ENCODE measurements around the gene RAB19.

Gene RAB19

DNA sequence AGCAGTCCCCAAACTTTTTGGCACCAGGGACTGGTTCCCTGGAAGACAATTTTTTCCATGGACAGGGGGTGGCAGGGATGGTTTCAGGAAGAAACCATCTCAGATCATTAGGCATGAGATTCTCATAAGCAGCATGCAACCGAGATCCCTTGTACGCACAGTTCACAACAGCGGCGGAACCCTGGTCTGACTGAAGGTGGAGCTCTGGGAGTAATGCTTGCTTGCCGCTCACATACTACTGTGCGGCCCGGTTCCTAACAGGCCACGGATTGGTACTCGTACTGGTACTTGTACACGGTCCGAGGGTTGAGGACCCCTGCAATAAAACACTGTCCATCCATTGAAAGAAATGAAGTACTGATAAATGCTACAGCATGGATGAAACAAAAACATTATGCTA lies 42.6 kb downstream of the RAB19 start:
- Histone ChIP-seq H3K9me3 (replicated peaks; ENCODE audit: insufficient read depth, low read length) (no peaks in the 10 kb centered on the region), H3K9me2 (replicated peaks; ENCODE audit: insufficient read depth, low read length) (no peaks in the 10 kb centered on the region), H3K4me1 (ENCODE audit: low read length) (no peaks in the 10 kb centered on the region), H3K79me2 (ENCODE audit: low read length) (no peaks in the 10 kb centered on the region), H3F3A (ENCODE audit: insufficient read depth, low read length) (no peaks in the 10 kb centered on the region), H3K4me3 (ENCODE audit: low read length) (no peak overlapping the region), H3K9ac (ENCODE audit: low read length) (no peak overlapping the region), H2AFZ (ENCODE audit: low read length) (no peak overlapping the region), H3K27ac (ENCODE audit: low read length) (no peak overlapping the region), H3K36me3 (replicated peaks; ENCODE audit: insufficient read depth, low read length) (no peaks in the 10 kb centered on the region), H4K20me1 (ENCODE audit: insufficient read depth, low read length) (no peaks in the 10 kb centered on the region), H3K27me3 (replicated peaks; ENCODE audit: insufficient read depth, low read length) (no peaks in the 10 kb centered on the region), H3K4me2 (ENCODE audit: low read depth, low read length) (no peak overlapping the region)
- TF ChIP-seq EZH2 (optimal IDR thresholded peaks at IDR 0.05; ENCODE audit: low read depth, low read length) (no peak), EZH2phosphoT487 (IDR thresholded peaks at IDR 0.05; ENCODE audit: low read length) (no peak)
- TF ChIP-seq, protein P1, sequence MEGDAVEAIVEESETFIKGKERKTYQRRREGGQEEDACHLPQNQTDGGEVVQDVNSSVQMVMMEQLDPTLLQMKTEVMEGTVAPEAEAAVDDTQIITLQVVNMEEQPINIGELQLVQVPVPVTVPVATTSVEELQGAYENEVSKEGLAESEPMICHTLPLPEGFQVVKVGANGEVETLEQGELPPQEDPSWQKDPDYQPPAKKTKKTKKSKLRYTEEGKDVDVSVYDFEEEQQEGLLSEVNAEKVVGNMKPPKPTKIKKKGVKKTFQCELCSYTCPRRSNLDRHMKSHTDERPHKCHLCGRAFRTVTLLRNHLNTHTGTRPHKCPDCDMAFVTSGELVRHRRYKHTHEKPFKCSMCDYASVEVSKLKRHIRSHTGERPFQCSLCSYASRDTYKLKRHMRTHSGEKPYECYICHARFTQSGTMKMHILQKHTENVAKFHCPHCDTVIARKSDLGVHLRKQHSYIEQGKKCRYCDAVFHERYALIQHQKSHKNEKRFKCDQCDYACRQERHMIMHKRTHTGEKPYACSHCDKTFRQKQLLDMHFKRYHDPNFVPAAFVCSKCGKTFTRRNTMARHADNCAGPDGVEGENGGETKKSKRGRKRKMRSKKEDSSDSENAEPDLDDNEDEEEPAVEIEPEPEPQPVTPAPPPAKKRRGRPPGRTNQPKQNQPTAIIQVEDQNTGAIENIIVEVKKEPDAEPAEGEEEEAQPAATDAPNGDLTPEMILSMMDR (IDR thresholded peaks at IDR 0.05; ENCODE audit: low read length): no peak
- no peak for DNase-seq

DNA sequence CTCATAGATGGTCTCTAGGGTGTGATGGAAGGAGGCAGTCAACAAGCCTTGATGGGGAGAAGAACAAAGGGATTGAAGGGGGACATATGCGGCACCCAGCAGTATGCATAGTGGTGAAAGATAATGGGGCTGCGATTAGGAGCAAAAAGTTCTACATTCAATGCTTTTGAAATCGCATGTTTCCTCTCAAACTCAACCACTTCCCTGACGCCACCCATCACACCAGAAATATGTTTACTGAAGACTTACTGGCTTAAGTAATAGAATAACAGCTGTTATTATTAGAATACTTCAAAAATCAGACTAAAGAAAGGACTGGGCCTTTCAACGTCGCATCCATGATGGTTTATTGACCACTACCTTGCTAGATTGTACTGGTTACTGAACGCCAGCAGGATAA lies 44.0 kb downstream of the RAB19 start:
- Histone ChIP-seq H4K20me1 (ENCODE audit: insufficient read depth, low read length) (no peaks in the 10 kb centered on the region), H2AFZ (ENCODE audit: low read length) (no peak overlapping the region), H3K27me3 (replicated peaks; ENCODE audit: insufficient read depth, low read length) (no peaks in the 10 kb centered on the region), H3K27ac (ENCODE audit: low read length) (no peak overlapping the region), H3K36me3 (replicated peaks; ENCODE audit: insufficient read depth, low read length) (no peaks in the 10 kb centered on the region), H3K9me2 (replicated peaks; ENCODE audit: insufficient read depth, low read length) (no peaks in the 10 kb centered on the region), H3K4me3 (ENCODE audit: low read length) (no peak overlapping the region), H3K79me2 (ENCODE audit: low read length) (no peaks in the 10 kb centered on the region), H3K4me1 (ENCODE audit: low read length) (no peaks in the 10 kb centered on the region), H3F3A (ENCODE audit: insufficient read depth, low read length) (no peaks in the 10 kb centered on the region), H3K9me3 (replicated peaks; ENCODE audit: insufficient read depth, low read length) (no peaks in the 10 kb centered on the region), H3K9ac (ENCODE audit: low read length) (no peak overlapping the region), H3K4me2 (ENCODE audit: low read depth, low read length) (no peak overlapping the region)
- no peak for TF ChIP-seq EZH2 (optimal IDR thresholded peaks at IDR 0.05; ENCODE audit: low read depth, low read length)
- TF ChIP-seq EZH2phosphoT487 (IDR thresholded peaks at IDR 0.05; ENCODE audit: low read length): no peak
- TF ChIP-seq, protein P1 (IDR thresholded peaks at IDR 0.05; ENCODE audit: low read length): no peak
- no peak for DNase-seq

DNA sequence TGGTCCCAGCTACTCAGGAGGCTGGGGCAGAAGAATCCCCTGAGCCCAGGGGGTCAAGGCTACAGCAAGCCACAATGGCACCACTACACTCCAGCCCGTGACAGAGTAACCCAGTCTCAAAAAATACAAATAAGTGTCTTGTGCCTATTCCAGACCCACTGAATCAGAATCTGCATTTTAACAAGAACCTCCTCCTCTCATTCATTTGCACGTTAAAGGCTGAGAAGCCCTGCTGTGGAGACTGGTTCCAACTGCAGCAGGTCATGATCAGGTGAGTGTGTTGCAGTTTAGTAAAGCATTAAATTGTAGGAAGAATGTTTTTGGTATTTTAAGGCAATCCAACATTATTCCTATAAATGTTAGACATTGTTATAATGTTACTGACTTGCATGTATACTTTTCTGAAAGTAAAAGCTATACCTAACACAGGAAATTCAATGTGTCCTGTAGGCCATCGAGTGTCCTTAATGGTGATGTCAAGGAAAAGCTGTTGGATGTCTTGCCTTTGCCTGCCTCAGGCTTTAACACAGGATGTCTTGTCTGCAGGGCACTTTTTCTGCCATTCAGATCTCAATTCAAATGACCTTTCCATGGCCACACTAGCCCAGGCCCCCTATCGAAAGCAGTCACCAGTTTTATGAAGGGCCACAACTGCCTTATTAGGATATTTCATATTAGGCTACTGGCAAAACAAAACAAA lies 45.1 kb downstream of the RAB19 start:
- H3K9ac ChIP-seq (ENCODE audit: low read length): no peak overlapping the region
- no peaks in the 10 kb centered on the region for H3K79me2 ChIP-seq (ENCODE audit: low read length)
- TF ChIP-seq EZH2phosphoT487 (IDR thresholded peaks at IDR 0.05; ENCODE audit: low read length) (no peak), EZH2 (optimal IDR thresholded peaks at IDR 0.05; ENCODE audit: low read depth, low read length) (no peak)
- TF ChIP-seq, protein P1 (IDR thresholded peaks at IDR 0.05; ENCODE audit: low read length): no peak
- no peak overlapping the region for H2AFZ ChIP-seq (ENCODE audit: low read length)
- H3K36me3 ChIP-seq (replicated peaks; ENCODE audit: insufficient read depth, low read length): no peaks in the 10 kb centered on the region
- H4K20me1 ChIP-seq (ENCODE audit: insufficient read depth, low read length): no peaks in the 10 kb centered on the region
- no peak overlapping the region for H3K4me2 ChIP-seq (ENCODE audit: low read depth, low read length)
- H3F3A ChIP-seq (ENCODE audit: insufficient read depth, low read length): no peaks in the 10 kb centered on the region
- H3K9me3 ChIP-seq (replicated peaks; ENCODE audit: insufficient read depth, low read length): no peaks in the 10 kb centered on the region
- no peak for DNase-seq
- no peaks in the 10 kb centered on the region for H3K27me3 ChIP-seq (replicated peaks; ENCODE audit: insufficient read depth, low read length)
- H3K27ac ChIP-seq (ENCODE audit: low read length): no peak overlapping the region
- no peaks in the 10 kb centered on the region for H3K4me1 ChIP-seq (ENCODE audit: low read length)
- H3K9me2 ChIP-seq (replicated peaks; ENCODE audit: insufficient read depth, low read length): no peaks in the 10 kb centered on the region
- H3K4me3 ChIP-seq (ENCODE audit: low read length): no peak overlapping the region

All from MM.1S (cell line).